Uterus (tissue), 4 donors: ENCODE measurements around the gene HEMK1. TPM values are rescaled to one million over a fixed set of nuclear protein-coding genes. Genes with fewer than 3 reads are reported as not detected.

Experiments
- DNase-seq, 2 donors: peaks; one replicate each; pipeline ENCODE4 v3.0.0-alpha.2; 2019 to 2020
- H3K27ac ChIP-seq, 2 donors: fragments of 200-600 bp; sonication (generic); 1 replicate in 1 of 2; 2 replicates in 1 of 2; pipeline ENCODE4 v1.5.1; 2016 to 2018
- H3K27me3 ChIP-seq, 2 donors: fragments of 200-600 bp; sonication (generic); one replicate each; pipeline ENCODE4 v1.5.1; 2018 to 2019; ENCODE audit warnings: control low read depth in 1 of 2
- H3K36me3 ChIP-seq, 2 donors: fragments of 200-600 bp; sonication (generic); one replicate each; pipeline ENCODE4 v1.5.1; 2019; ENCODE audit warnings: control low read depth in 1 of 2
- H3K4me1 ChIP-seq, 2 donors: fragments of 200-600 bp; sonication (generic); one replicate each; pipeline ENCODE4 v1.5.1; 2018 to 2019; ENCODE audit warnings: control low read depth in 1 of 2
- H3K4me3 ChIP-seq, 2 donors: fragments of 200-600 bp; sonication (generic); 1 replicate in 1 of 2; 2 replicates in 1 of 2; pipeline ENCODE4 v1.5.1; 2018 to 2019; ENCODE audit warnings: mild to moderate bottlenecking in 1 of 2
- H3K9me3 ChIP-seq, 2 donors: fragments of 200-600 bp; sonication (generic); one replicate each; pipeline ENCODE4 v1.5.1; 2019; ENCODE audit warnings: control low read depth in 1 of 2
- POLR2A ChIP-seq, 2 donors: fragments of 450-650 bp; IDR thresholded peaks; one replicate each; pipeline ENCODE4 v1.6.1; 2016; ENCODE audit warnings: antibody characterized with exemption in 2 of 2, mild to moderate bottlenecking in 1 of 2, moderate library complexity in 1 of 2
- intact Hi-C: fragments of 100-400 bp; cut with DNase I; formaldehyde crosslinking; loops from one replicate; pipeline ENCODE4 v1.15.1; 2023; ENCODE audit warnings: low total_unique reads
- total RNA-seq, 4 donors: library from RNA; depleted of rRNA in 3 of 4; stranded (reverse); fragments of >200 nt in 3 of 4; gene quantifications; one replicate each; pipeline versions ENCODE4 v1.1.0 to v1.2.4, GENCODE V29; 2014 to 2023
- TF ChIP-seq, protein P1 (sequence below), 4 experiments: fragments of 200-600 bp in 2 of 4; fragments of 450-650 bp in 2 of 4; sonication (generic) in 2 of 4; IDR thresholded peaks; one replicate each; pipeline ENCODE4 v1.5.1; 2016 to 2019; ENCODE audit warnings: antibody characterized with exemption in 4 of 4, mild to moderate bottlenecking in 2 of 4, moderate library complexity in 1 of 4
- donor health status: DM: yes; HTN: yes; CAD: no.

Gene HEMK1
- total RNA-seq, 4 donors from 2014 or later: 0.77 to 26.5 (median 11.4) TPM

DNA sequence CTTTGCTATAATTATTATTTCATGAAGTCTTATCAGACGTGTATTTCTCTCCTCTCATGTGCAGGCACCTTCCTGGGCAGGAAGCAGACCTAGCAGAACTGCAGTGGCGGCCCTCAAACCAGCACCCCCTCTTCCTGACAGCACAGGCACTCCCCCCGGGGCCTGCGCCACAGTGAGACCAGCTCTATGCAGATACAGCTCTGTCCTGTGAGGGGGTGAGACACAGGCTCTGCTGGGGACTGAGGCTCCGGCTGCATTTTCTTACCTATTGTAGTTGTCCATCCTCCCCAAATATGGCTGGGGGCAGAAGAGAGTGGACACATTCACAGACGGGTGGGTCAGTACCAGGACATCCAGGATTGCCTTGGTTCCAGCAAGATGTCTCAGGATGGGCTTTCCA lies 37.3 kb downstream of the HEMK1 start:
- no peak for DNase-seq
- no peaks in the 10 kb centered on the region for H3K9me3 ChIP-seq
- intact Hi-C loops: no loop called here
- H3K27me3 ChIP-seq: no peaks in the 10 kb centered on the region
- no peak overlapping the region for H3K4me3 ChIP-seq
- H3K4me1 ChIP-seq: peaks cover 15 to 39% of the 10 kb centered on the region in 2 donors
- TF ChIP-seq, protein P1, sequence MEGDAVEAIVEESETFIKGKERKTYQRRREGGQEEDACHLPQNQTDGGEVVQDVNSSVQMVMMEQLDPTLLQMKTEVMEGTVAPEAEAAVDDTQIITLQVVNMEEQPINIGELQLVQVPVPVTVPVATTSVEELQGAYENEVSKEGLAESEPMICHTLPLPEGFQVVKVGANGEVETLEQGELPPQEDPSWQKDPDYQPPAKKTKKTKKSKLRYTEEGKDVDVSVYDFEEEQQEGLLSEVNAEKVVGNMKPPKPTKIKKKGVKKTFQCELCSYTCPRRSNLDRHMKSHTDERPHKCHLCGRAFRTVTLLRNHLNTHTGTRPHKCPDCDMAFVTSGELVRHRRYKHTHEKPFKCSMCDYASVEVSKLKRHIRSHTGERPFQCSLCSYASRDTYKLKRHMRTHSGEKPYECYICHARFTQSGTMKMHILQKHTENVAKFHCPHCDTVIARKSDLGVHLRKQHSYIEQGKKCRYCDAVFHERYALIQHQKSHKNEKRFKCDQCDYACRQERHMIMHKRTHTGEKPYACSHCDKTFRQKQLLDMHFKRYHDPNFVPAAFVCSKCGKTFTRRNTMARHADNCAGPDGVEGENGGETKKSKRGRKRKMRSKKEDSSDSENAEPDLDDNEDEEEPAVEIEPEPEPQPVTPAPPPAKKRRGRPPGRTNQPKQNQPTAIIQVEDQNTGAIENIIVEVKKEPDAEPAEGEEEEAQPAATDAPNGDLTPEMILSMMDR (IDR thresholded peaks at IDR 0.05): no peak
- TF ChIP-seq POLR2A (IDR thresholded peaks at IDR 0.05): no peak
- H3K36me3 ChIP-seq: no peaks in the 10 kb centered on the region
- H3K27ac ChIP-seq: peak overlapping the region in 1 of 2 donors; percentile 96

DNA sequence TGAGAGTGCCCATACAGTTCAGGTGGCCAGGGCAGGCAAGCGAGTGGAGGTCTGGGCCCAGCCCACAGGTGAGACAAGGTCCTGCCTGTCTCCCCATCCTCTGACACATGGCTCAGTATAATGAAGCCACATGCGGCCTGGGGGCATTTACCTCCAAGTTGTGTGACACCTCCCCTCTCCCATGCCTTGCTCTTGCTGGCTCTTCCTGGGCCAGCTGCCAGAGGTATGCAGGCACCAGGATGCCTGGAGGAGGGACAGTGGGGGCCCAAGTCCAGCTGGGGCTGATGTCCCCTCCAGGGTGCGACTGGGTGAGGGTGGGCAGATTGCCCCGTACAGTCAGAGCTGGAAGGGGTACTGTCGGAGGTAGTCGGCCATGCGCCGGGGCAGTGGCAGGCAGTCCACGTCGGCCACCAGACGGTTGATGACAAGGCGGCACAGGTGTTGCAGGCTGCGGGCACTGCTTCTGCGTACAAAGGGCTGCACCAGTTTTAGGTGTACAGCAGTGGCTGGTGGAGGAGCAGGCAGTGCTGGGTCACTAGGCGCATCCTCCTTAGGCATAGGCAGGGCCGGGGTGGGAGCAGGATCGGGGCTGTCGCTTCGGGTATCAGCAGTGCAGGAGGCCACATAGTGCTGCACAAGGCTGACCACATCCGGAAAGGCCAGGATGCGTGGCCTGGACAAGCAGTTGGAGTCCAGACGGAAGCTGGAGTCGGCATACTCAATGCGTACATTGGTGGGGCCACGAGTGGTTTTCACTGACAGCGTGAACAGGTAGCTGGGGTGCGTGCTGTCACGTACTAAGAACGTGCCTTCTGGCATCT lies 38.2 kb downstream of the HEMK1 start:
- H3K27ac ChIP-seq: no peak overlapping the region
- H3K27me3 ChIP-seq: no peaks in the 10 kb centered on the region
- peaks cover 15 to 34% of the 10 kb centered on the region in 2 donors for H3K4me1 ChIP-seq
- TF ChIP-seq POLR2A (IDR thresholded peaks at IDR 0.05): no peak
- TF ChIP-seq, protein P1 (IDR thresholded peaks at IDR 0.05): no peak
- no peak overlapping the region for H3K4me3 ChIP-seq
- no peaks in the 10 kb centered on the region for H3K9me3 ChIP-seq
- no peaks in the 10 kb centered on the region for H3K36me3 ChIP-seq
- intact Hi-C loops: no loop called here
- no peak for DNase-seq

DNA sequence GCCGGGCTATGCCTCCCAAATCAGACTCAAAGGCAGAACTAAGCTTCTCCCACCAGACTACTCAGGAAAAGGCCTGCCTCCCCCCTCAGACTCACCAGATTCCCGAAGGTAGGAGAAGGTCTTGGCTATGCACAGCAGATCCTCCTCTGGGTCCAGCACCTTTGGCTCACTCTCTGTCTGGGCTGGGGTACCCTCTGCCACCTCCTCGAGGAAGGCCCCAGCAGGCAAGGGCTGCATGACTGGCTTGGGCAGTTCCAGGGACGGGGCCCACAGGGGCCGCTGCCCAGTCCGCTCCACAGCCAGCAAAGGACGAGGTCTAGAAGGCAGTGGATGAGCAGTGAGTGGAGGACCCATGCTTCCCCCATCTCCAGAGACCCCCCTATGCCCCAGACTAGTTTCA lies 39.0 kb downstream of the HEMK1 start:
- DNase-seq: no peak
- H3K4me3 ChIP-seq: no peak overlapping the region
- H3K9me3 ChIP-seq: no peaks in the 10 kb centered on the region
- no peak overlapping the region for H3K27ac ChIP-seq
- intact Hi-C loops: no loop called here
- no peaks in the 10 kb centered on the region for H3K36me3 ChIP-seq
- H3K4me1 ChIP-seq: peaks cover 15 to 31% of the 10 kb centered on the region in 2 donors
- no peak for TF ChIP-seq POLR2A (IDR thresholded peaks at IDR 0.05)
- TF ChIP-seq, protein P1 (IDR thresholded peaks at IDR 0.05): no peak
- H3K27me3 ChIP-seq: no peaks in the 10 kb centered on the region

DNA sequence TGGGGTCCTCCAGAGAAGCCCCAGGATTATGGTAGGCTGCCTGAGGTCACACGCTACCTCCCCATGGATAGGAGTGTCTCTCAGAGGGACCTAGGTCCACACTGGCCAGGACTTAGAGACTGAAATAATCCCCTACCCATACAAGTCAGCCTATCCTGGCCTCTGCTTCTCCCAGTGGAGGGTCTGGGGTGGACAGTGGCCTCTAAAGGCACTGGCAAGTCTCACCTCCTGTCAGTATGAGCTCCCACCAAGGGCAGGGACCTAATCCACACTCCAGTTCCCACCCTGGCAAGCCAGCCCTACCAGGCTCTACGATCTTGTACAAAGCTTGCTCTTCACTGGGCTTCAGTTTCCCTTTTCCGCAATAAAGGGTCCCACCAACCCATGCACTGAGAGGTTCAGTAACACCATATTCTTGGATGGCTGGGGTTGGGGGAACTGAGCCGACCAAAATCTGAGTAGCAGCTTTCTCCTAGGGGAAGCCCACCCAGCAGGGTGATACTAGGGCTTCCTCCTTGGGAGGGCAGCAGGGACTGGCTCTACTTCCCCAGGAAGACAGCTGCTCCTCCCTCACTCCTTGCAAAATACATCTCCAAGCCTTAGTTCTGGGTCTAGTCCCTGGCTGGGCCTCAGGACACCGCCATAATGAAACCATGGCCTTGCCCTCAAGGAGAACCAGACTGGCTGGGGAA lies 39.9 kb downstream of the HEMK1 start:
- intact Hi-C loops: no loop called here
- H3K36me3 ChIP-seq: no peaks in the 10 kb centered on the region
- DNase-seq: no peak
- peak overlapping the region in 1 of 2 donors; percentile 2 for H3K27ac ChIP-seq
- H3K4me3 ChIP-seq: no peak overlapping the region
- H3K27me3 ChIP-seq: no peaks in the 10 kb centered on the region
- TF ChIP-seq POLR2A (IDR thresholded peaks at IDR 0.05): no peak
- TF ChIP-seq, protein P1 (IDR thresholded peaks at IDR 0.05): no peak
- H3K9me3 ChIP-seq: no peaks in the 10 kb centered on the region
- peaks cover 7 to 27% of the 10 kb centered on the region in 2 donors for H3K4me1 ChIP-seq

DNA sequence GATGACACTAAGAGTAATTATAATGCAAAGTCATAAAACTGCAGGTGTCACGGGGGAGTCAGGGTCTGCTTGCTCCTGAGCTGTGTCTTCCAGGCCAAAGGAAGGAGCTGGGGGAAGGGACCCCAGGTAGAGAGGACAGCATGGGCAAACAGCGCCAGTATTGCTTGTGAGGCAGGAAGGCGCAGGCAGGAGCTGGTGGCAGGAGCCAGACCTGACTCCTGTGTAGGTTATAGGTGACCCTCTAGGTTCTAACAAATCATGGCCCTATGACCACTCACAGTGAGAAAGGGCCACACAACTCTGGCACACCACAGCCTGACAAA lies 40.4 kb downstream of the HEMK1 start:
- TF ChIP-seq, protein P1 (IDR thresholded peaks at IDR 0.05): no peak
- TF ChIP-seq POLR2A (IDR thresholded peaks at IDR 0.05): no peak
- intact Hi-C loops: no loop called here
- Histone ChIP-seq H3K4me3 (no peak overlapping the region), H3K27me3 (no peaks in the 10 kb centered on the region), H3K9me3 (no peaks in the 10 kb centered on the region), H3K27ac (no peak overlapping the region), H3K36me3 (no peaks in the 10 kb centered on the region), H3K4me1 (peaks cover 2 to 22% of the 10 kb centered on the region in 2 donors)
- DNase-seq: no peak
